NT2/D1 (cell line): ENCODE data around the gene RYK.

Experiments used
- SUZ12 ChIP-seq: IDR thresholded peaks from 2 replicates; pipeline ENCODE4 v1.6.1; 2011; ENCODE audit not compliant: insufficient read length, insufficient read depth; ENCODE audit errors: extremely low read depth
- YY1 ChIP-seq: IDR thresholded peaks from 2 replicates; pipeline ENCODE4 v1.6.1; 2011; ENCODE audit not compliant: insufficient read length, insufficient read depth
- ZNF274 ChIP-seq: IDR thresholded peaks from 2 replicates; pipeline ENCODE4 v1.6.1; 2011; ENCODE audit warnings: mild to moderate bottlenecking, low read depth, low read length

GRCh38 chr3:134228479-134228878, 22.2 kb downstream of the RYK start:
- TF ChIP-seq ZNF274 (no peak), YY1 (no peak), SUZ12 (no peak)
